PC-3 (cell line): ENCODE data around the gene SAE1.

ENCODE experiments used
- CTCF ChIP-seq: fragments of 300-600 bp; sonication (generic); conservative IDR thresholded peaks from 2 replicates; pipeline ENCODE4 v1.5.1; 2017; ENCODE audit warnings: antibody characterized with exemption, low read depth, mild to moderate bottlenecking, low read length
- EZH2 ChIP-seq: fragments of 300-600 bp; sonication (generic); IDR thresholded peaks from one replicate; pipeline ENCODE4 v1.6.1; 2017; ENCODE audit warnings: antibody characterized with exemption, mild to moderate bottlenecking, low read length; ENCODE audit not compliant: unreplicated experiment
- EZH2phosphoT487 ChIP-seq: fragments of 300-600 bp; sonication (generic); IDR thresholded peaks from 2 replicates; pipeline ENCODE4 v1.6.1; 2018; ENCODE audit warnings: mild to moderate bottlenecking, antibody characterized with exemption, low read length, borderline replicate concordance

DNA sequence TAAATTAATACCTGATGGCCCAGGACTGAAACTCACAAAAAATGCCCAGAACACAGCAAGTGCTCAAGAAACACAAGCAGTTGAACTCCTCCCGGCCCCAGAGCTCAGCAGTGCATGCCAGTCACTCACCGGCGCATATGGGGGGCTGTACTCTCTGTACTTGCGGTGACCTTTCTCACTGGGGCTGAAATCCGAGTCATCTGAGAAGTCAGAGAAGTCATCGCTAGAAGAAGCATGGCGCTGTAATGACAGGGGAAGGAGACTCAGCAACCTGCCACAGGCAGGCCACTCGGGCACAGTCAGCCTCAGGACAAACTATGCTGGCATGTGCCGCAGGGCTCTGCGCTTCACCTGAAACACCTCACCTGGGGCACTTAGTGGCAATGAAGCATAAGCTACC, 36.8 kb upstream of the SAE1 start:
- TF ChIP-seq CTCF: no peak
- TF ChIP-seq EZH2phosphoT487: no peak
- TF ChIP-seq EZH2: no peak
